Measurements from ENCODE around the gene ZC3H18.

Gene ZC3H18

DNA sequence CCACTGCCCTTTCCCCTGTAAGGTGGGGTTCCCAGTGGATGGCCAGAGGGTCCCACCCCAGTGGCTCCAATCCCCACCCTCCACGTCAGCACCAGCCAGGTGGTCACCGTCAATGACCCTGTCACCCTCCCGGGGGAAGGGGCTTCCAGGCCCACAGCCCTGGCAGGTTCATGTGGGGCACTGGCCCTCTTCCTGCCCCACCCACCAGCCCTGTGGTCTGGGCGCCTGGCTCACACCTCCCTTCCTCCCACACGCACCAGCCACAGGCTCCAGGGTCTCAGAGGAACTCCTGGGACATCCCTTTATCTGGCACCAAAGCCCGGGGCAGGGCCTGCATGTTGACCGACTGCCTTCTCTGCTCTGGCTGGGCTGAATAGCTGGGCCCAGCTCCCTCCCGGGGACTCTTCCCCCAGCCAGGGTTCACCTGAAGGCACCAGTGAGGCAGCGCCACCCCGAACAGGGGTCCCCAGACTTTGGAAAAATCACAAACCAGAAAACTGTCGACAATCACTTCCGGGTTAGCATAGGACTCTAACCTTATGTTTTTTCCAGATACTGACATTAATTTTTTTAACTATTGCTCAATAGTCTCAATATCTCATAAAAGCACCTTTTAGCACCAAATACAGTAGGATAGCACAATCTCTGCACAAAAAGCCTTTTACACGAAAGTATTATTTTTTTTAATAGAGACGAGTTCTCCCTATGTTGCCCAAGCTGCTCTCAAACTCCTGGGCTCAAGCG is 21.9 kb upstream of the ZC3H18 start:
- no peaks in the 10 kb centered on the region for H3K27me3 ChIP-seq (ENCODE audit: control insufficient read depth, low read length)

DNA sequence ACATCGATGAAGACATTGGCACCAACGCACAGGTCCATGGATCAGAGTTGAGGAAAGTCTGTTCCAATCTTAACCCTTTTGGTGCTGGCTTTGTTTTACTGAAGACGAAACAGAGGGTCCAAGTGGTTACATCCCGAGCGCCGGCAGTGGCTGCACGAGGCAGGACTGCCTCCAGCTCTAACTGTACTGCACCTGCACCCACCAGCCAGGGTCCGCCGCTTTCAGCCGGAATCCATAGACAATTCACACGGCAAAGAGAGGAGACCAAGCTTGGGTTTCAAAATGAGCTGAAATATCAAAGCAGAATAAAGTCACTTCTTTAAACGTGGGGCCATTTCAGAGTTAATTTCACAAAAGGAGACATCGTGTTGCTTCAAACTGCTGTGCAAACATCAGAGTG is 21.2 kb upstream of the ZC3H18 start:
- H3K79me2 ChIP-seq (ENCODE audit: control insufficient read depth, low read length) = no peaks in the 10 kb centered on the region
- H3F3A ChIP-seq (ENCODE audit: control insufficient read depth, insufficient read depth) = peaks cover 3% of the 10 kb centered on the region; the same call in 1 of the 2 replicates
- H3K27me3 ChIP-seq (ENCODE audit: control insufficient read depth, low read length) = no peaks in the 10 kb centered on the region
- H4K20me1 ChIP-seq (ENCODE audit: control insufficient read depth, insufficient read depth, low read depth, low read length) = no peaks in the 10 kb centered on the region
- no peaks in the 10 kb centered on the region for H3K9me2 ChIP-seq (replicated peaks; ENCODE audit: control insufficient read depth, low read length)
- H3K27ac ChIP-seq (ENCODE audit: low read depth, low read length) = no peak overlapping the region
- no peaks in the 10 kb centered on the region for H3K36me3 ChIP-seq (ENCODE audit: control insufficient read depth, low read length)
- H3K4me3 ChIP-seq (ENCODE audit: low read length) = no peak overlapping the region
- TF ChIP-seq, protein P1, sequence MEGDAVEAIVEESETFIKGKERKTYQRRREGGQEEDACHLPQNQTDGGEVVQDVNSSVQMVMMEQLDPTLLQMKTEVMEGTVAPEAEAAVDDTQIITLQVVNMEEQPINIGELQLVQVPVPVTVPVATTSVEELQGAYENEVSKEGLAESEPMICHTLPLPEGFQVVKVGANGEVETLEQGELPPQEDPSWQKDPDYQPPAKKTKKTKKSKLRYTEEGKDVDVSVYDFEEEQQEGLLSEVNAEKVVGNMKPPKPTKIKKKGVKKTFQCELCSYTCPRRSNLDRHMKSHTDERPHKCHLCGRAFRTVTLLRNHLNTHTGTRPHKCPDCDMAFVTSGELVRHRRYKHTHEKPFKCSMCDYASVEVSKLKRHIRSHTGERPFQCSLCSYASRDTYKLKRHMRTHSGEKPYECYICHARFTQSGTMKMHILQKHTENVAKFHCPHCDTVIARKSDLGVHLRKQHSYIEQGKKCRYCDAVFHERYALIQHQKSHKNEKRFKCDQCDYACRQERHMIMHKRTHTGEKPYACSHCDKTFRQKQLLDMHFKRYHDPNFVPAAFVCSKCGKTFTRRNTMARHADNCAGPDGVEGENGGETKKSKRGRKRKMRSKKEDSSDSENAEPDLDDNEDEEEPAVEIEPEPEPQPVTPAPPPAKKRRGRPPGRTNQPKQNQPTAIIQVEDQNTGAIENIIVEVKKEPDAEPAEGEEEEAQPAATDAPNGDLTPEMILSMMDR (IDR thresholded peaks at IDR 0.05; ENCODE audit: low read depth, low read length, poor library complexity, severe bottlenecking) = no peak
- no peak for TF ChIP-seq EZH2phosphoT487 (IDR thresholded peaks at IDR 0.05; ENCODE audit: borderline replicate concordance, low read length)
- peaks cover under 1% of the 10 kb centered on the region; the same call in 1 of the 2 replicates for H3K9me3 ChIP-seq (ENCODE audit: control insufficient read depth, insufficient read depth, low read length)
- H3K4me2 ChIP-seq (ENCODE audit: low read length) = no peak overlapping the region
- peaks cover 43% of the 10 kb centered on the region for H3K4me1 ChIP-seq (ENCODE audit: control insufficient read depth, low read length)

More for the DNA sequence above, 21.9 kb upstream of the ZC3H18 start:
- Histone ChIP-seq H4K20me1 (ENCODE audit: control insufficient read depth, insufficient read depth, low read depth, low read length) (no peaks in the 10 kb centered on the region), H3K4me3 (ENCODE audit: low read length) (no peak overlapping the region), H3K4me2 (ENCODE audit: low read length) (no peak overlapping the region), H3K9me3 (ENCODE audit: control insufficient read depth, insufficient read depth, low read length) (peaks cover 7% of the 10 kb centered on the region), H3K79me2 (ENCODE audit: control insufficient read depth, low read length) (no peaks in the 10 kb centered on the region), H3K9me2 (replicated peaks; ENCODE audit: control insufficient read depth, low read length) (no peaks in the 10 kb centered on the region), H3K36me3 (ENCODE audit: control insufficient read depth, low read length) (no peaks in the 10 kb centered on the region), H3K27ac (ENCODE audit: low read depth, low read length) (no peak overlapping the region), H3F3A (ENCODE audit: control insufficient read depth, insufficient read depth) (peaks cover 3% of the 10 kb centered on the region; the same call in 1 of the 2 replicates), H3K4me1 (ENCODE audit: control insufficient read depth, low read length) (peaks cover 37% of the 10 kb centered on the region)
- no peak for TF ChIP-seq EZH2phosphoT487 (IDR thresholded peaks at IDR 0.05; ENCODE audit: borderline replicate concordance, low read length)
- TF ChIP-seq, protein P1 (IDR thresholded peaks at IDR 0.05; ENCODE audit: low read depth, low read length, poor library complexity, severe bottlenecking) = no peak

DNA sequence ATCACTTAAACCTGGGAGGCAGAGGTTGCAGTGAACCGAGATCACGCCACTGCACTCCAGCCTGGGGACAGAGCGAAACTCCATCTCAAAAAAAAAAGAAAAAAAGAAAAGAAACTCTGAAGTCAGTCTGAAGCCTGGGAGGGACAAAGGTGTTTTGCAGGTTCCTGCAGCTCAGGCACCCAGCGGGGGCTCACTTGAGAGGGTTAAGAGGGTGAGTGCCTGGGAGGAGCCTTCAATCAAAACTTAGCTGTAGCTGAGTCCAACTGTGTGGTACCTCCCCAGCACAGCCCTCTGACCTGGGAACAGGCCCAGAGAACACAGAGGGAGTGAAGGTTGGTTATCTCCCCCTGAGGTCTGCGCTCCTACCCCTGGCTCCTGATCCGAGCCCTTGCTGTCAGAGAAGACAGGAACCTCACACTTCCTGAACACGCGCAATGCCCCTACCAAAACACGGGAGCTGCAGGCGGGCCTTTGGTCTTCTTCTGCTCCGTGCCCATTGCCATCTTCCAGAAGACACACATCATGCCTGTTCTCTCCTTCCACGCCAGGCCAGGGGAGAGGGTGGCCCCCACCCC is 20.4 kb upstream of the ZC3H18 start:
- Histone ChIP-seq H3K4me2 (ENCODE audit: low read length) (no peak overlapping the region), H3K36me3 (ENCODE audit: control insufficient read depth, low read length) (no peaks in the 10 kb centered on the region), H4K20me1 (ENCODE audit: control insufficient read depth, insufficient read depth, low read depth, low read length) (no peaks in the 10 kb centered on the region), H3K9me3 (ENCODE audit: control insufficient read depth, insufficient read depth, low read length) (no peaks in the 10 kb centered on the region), H3K4me3 (ENCODE audit: low read length) (no peak overlapping the region), H3K27me3 (ENCODE audit: control insufficient read depth, low read length) (no peaks in the 10 kb centered on the region), H3K4me1 (ENCODE audit: control insufficient read depth, low read length) (peaks cover 51% of the 10 kb centered on the region), H3F3A (ENCODE audit: control insufficient read depth, insufficient read depth) (peaks cover 3% of the 10 kb centered on the region; the same call in 1 of the 2 replicates), H3K27ac (ENCODE audit: low read depth, low read length) (no peak overlapping the region), H3K79me2 (ENCODE audit: control insufficient read depth, low read length) (no peaks in the 10 kb centered on the region), H3K9me2 (replicated peaks; ENCODE audit: control insufficient read depth, low read length) (no peaks in the 10 kb centered on the region)
- TF ChIP-seq, protein P1 (IDR thresholded peaks at IDR 0.05; ENCODE audit: low read depth, low read length, poor library complexity, severe bottlenecking) = no peak
- no peak for TF ChIP-seq EZH2phosphoT487 (IDR thresholded peaks at IDR 0.05; ENCODE audit: borderline replicate concordance, low read length)
